HG02571 (cell line): ENCODE measurements around the gene C1orf185.
A peak's percentile ranks its signal among the peaks of the same experiment; 100 is the strongest.
"Not testable (repeated sequence)": the region's sequence is repeated elsewhere in the genome, so short reads cannot be mapped to it uniquely, and the experiment has no call there.

Experiments
- ATAC-seq: cut with Tn5 transposase; IDR thresholded peaks from one replicate; pipeline ENCODE4 v1.9.1; 2021; ENCODE audit warnings: mild to moderate bottlenecking, moderate library complexity; ENCODE audit not compliant: unreplicated experiment

The C1orf185 gene

GRCh38 chr1:51101976-51102375, at the start of gene C1orf185:
C1orf185 (plus strand) TSS chr1:51102228; CDS start chr1:51102234, 6 bp downstream.
- ATAC-seq: no peak

- ATAC-seq: no peak
Observed at GRCh38 chr1:51058858-51059257, 43.2 kb upstream of the C1orf185 start.

- no peak for ATAC-seq
Observed at GRCh38 chr1:51061231-51061918, 40.7 kb upstream of the C1orf185 start.

GRCh38 chr1:51063121-51063520, 38.9 kb upstream of the C1orf185 start:
- ATAC-seq: no peak

GRCh38 chr1:51070011-51070410, 32.0 kb upstream of the C1orf185 start:
- ATAC-seq: no peak

GRCh38 chr1:51070640-51071039, 31.4 kb upstream of the C1orf185 start:
- ATAC-seq: no peak

GRCh38 chr1:51071291-51072042, 30.6 kb upstream of the C1orf185 start:
- no peak for ATAC-seq

GRCh38 chr1:51072043-51072439, 30.0 kb upstream of the C1orf185 start:
- ATAC-seq: no peak

GRCh38 chr1:51072651-51073050, 29.4 kb upstream of the C1orf185 start:
- no peak for ATAC-seq

- ATAC-seq: no peak
Observed at GRCh38 chr1:51073456-51073855, 28.6 kb upstream of the C1orf185 start.

- no peak for ATAC-seq
Observed at GRCh38 chr1:51086496-51087271, 15.3 kb upstream of the C1orf185 start.

GRCh38 chr1:51088474-51088873, 13.6 kb upstream of the C1orf185 start:
- no peak for ATAC-seq

- no peak for ATAC-seq
Observed at GRCh38 chr1:51093581-51093980, 8.4 kb upstream of the C1orf185 start.

GRCh38 chr1:51097171-51097570, 4.9 kb upstream of the C1orf185 start:
- no peak for ATAC-seq

GRCh38 chr1:51100264-51100880, 1.7 kb upstream of the C1orf185 start:
- ATAC-seq: peak; percentile 53

- no peak for ATAC-seq
Observed at GRCh38 chr1:51114137-51114536, 12.1 kb downstream of the C1orf185 start.

- no peak for ATAC-seq
Observed at GRCh38 chr1:51115714-51116404, 13.8 kb downstream of the C1orf185 start.

- no peak for ATAC-seq
Observed at GRCh38 chr1:51119331-51119730, 17.3 kb downstream of the C1orf185 start.

- no peak for ATAC-seq
Observed at GRCh38 chr1:51120629-51121028, 18.6 kb downstream of the C1orf185 start.

- ATAC-seq: not testable (repeated sequence)
Observed at GRCh38 chr1:51127152-51127551, 25.1 kb downstream of the C1orf185 start.

GRCh38 chr1:51131185-51131584, 29.2 kb downstream of the C1orf185 start:
- ATAC-seq: no peak
